ENCODE results near the gene LIPT2.
A peak's percentile ranks its signal among the peaks of the same experiment; 100 is the strongest.

DNA sequence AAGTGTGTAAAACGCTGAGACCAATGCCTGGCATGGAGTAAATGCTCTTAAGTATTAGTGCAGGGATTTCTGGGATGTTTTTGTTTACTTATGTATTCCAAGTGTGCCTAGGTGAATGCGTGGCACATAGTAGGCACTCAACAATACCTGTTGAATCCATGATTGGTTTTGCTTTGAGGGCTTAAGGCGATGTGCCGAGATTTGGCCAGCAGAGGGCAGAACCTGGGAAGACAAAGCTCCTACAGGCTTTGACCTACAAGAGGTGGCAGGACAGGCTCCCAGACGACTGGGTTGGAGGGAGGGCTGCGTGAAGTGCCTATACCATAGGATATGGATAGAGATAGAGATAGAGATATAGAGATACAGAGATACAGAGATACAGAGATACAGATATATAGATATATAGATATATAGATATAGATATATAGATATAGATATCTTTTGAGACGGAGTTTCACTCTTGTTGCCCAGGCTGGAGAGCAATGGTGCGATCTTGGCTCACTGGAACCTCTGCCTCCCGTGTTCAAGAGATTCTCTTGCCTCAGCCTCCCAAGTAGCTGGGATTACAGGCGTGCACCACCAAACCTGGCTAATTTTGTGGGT, 40.0 kb downstream of the LIPT2 start:
- TF ChIP-seq POLR2A (IDR thresholded peaks at IDR 0.05) = no peak
- TF ChIP-seq EP300 (IDR thresholded peaks at IDR 0.05) = no peak
- TF ChIP-seq, protein P1, sequence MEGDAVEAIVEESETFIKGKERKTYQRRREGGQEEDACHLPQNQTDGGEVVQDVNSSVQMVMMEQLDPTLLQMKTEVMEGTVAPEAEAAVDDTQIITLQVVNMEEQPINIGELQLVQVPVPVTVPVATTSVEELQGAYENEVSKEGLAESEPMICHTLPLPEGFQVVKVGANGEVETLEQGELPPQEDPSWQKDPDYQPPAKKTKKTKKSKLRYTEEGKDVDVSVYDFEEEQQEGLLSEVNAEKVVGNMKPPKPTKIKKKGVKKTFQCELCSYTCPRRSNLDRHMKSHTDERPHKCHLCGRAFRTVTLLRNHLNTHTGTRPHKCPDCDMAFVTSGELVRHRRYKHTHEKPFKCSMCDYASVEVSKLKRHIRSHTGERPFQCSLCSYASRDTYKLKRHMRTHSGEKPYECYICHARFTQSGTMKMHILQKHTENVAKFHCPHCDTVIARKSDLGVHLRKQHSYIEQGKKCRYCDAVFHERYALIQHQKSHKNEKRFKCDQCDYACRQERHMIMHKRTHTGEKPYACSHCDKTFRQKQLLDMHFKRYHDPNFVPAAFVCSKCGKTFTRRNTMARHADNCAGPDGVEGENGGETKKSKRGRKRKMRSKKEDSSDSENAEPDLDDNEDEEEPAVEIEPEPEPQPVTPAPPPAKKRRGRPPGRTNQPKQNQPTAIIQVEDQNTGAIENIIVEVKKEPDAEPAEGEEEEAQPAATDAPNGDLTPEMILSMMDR (IDR thresholded peaks at IDR 0.05) = peak; percentile 29 to 75 (median 66)
- TF ChIP-seq POLR2AphosphoS5 (IDR thresholded peaks at IDR 0.05) = no peak

Measured in sigmoid colon (tissue), 4 donors.